B cell (primary cell): Measurements from ENCODE around the gene NOC4L.

Source experiments
- CTCF ChIP-seq: fragments of 200-600 bp; IDR thresholded peaks from one replicate; pipeline ENCODE4 v1.8.0; 2022; ENCODE audit warnings: antibody characterized with exemption, mild to moderate bottlenecking
- EZH2 ChIP-seq: IDR thresholded peaks from 2 replicates; pipeline ENCODE4 v1.6.1; 2012; ENCODE audit warnings: borderline replicate concordance, low read depth, mild to moderate bottlenecking, moderate library complexity, low read length; ENCODE audit not compliant: insufficient read depth, poor library complexity, severe bottlenecking

- TF ChIP-seq CTCF: no peak
- TF ChIP-seq EZH2: no peak
These were observed 5.1 kb upstream of the NOC4L start for GRCh38 chr12:132138941-132139871.
